ENCODE data around the gene HTRA1.

DNA sequence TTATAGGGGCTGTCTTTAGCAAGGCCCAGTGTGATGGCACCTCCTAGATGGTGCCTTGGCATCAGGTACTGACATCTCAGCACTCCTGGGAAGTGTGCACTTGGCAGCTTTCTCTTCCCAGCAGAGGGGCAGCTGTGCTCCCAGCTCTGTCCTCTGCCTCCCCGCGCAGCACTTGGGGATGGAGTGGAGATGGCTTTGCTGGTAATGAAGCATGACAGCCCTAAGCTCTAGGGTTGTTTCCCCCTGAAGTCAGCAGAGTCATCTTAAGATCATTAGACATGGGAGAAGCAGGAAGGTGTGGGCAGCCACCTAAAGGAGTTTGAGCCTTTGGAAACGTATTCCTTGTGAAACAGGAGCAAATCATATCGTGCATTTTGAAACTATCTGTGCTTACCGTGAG lies 46.7 kb downstream of the HTRA1 start:
- TF ChIP-seq, protein P1, sequence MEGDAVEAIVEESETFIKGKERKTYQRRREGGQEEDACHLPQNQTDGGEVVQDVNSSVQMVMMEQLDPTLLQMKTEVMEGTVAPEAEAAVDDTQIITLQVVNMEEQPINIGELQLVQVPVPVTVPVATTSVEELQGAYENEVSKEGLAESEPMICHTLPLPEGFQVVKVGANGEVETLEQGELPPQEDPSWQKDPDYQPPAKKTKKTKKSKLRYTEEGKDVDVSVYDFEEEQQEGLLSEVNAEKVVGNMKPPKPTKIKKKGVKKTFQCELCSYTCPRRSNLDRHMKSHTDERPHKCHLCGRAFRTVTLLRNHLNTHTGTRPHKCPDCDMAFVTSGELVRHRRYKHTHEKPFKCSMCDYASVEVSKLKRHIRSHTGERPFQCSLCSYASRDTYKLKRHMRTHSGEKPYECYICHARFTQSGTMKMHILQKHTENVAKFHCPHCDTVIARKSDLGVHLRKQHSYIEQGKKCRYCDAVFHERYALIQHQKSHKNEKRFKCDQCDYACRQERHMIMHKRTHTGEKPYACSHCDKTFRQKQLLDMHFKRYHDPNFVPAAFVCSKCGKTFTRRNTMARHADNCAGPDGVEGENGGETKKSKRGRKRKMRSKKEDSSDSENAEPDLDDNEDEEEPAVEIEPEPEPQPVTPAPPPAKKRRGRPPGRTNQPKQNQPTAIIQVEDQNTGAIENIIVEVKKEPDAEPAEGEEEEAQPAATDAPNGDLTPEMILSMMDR (conservative IDR thresholded peaks at IDR 0.05; ENCODE audit: low read depth, low read length): no peak
- TF ChIP-seq EZH2phosphoT487 (IDR thresholded peaks at IDR 0.05; ENCODE audit: borderline replicate concordance, low read length) (no peak), EZH2 (IDR thresholded peaks at IDR 0.05; ENCODE audit: low read length, unreplicated experiment) (no peak)
